Neutrophil (primary cell): ENCODE results near the gene LFNG.

Experiments
- H3K27ac ChIP-seq: fragments of 200-600 bp; sonication (generic); 2 replicates; pipeline ENCODE4 v1.5.1; 2016; ENCODE audit warnings: mild to moderate bottlenecking, moderate library complexity
- H3K27me3 ChIP-seq: fragments of 200-600 bp; sonication (generic); 2 replicates; pipeline ENCODE4 v1.6.0; 2016; ENCODE audit warnings: mild to moderate bottlenecking
- H3K36me3 ChIP-seq: fragments of 200-600 bp; sonication (generic); 2 replicates; pipeline ENCODE4 v1.5.1; 2017
- H3K4me1 ChIP-seq, 2 experiments: fragments of 200-600 bp in 1 of 2; sonication (generic) in 1 of 2; 1 replicate in 1 of 2; 2 replicates in 1 of 2; pipeline versions ENCODE4 v1.5.1 to v1.6.1; 2013 to 2016; ENCODE audit warnings: low read depth in 1 of 2, low read length in 1 of 2, mild to moderate bottlenecking in 1 of 2, moderate library complexity in 1 of 2; ENCODE audit not compliant: control insufficient read depth in 1 of 2, insufficient read depth in 1 of 2
- H3K4me3 ChIP-seq, 2 experiments: fragments of 200-600 bp in 1 of 2; sonication (generic) in 1 of 2; 1 replicate in 1 of 2; 2 replicates in 1 of 2; pipeline ENCODE4 v1.5.1; 2013 to 2016; ENCODE audit warnings: low read depth in 1 of 2, low read length in 1 of 2, mild to moderate bottlenecking in 1 of 2, moderate library complexity in 1 of 2
- H3K9me3 ChIP-seq: fragments of 200-600 bp; sonication (generic); 2 replicates; pipeline ENCODE4 v1.5.1; 2016
- TF ChIP-seq, protein P1 (sequence below): fragments of 200-600 bp; sonication (generic); IDR thresholded peaks from 2 replicates; pipeline ENCODE4 v1.5.1; 2016; ENCODE audit warnings: antibody characterized with exemption

LFNG gene

GRCh38 chr7:2493205-2494164, 26.1 kb upstream of the LFNG start:
- Histone ChIP-seq H3K4me1 (no peaks in the 10 kb centered on the region), H3K27ac (no peak overlapping the region), H3K9me3 (no peaks in the 10 kb centered on the region), H3K36me3 (no peaks in the 10 kb centered on the region), H3K4me3 (no peak overlapping the region), H3K27me3 (peaks cover 59% of the 10 kb centered on the region)
- TF ChIP-seq, protein P1, sequence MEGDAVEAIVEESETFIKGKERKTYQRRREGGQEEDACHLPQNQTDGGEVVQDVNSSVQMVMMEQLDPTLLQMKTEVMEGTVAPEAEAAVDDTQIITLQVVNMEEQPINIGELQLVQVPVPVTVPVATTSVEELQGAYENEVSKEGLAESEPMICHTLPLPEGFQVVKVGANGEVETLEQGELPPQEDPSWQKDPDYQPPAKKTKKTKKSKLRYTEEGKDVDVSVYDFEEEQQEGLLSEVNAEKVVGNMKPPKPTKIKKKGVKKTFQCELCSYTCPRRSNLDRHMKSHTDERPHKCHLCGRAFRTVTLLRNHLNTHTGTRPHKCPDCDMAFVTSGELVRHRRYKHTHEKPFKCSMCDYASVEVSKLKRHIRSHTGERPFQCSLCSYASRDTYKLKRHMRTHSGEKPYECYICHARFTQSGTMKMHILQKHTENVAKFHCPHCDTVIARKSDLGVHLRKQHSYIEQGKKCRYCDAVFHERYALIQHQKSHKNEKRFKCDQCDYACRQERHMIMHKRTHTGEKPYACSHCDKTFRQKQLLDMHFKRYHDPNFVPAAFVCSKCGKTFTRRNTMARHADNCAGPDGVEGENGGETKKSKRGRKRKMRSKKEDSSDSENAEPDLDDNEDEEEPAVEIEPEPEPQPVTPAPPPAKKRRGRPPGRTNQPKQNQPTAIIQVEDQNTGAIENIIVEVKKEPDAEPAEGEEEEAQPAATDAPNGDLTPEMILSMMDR, result no peak

DNA sequence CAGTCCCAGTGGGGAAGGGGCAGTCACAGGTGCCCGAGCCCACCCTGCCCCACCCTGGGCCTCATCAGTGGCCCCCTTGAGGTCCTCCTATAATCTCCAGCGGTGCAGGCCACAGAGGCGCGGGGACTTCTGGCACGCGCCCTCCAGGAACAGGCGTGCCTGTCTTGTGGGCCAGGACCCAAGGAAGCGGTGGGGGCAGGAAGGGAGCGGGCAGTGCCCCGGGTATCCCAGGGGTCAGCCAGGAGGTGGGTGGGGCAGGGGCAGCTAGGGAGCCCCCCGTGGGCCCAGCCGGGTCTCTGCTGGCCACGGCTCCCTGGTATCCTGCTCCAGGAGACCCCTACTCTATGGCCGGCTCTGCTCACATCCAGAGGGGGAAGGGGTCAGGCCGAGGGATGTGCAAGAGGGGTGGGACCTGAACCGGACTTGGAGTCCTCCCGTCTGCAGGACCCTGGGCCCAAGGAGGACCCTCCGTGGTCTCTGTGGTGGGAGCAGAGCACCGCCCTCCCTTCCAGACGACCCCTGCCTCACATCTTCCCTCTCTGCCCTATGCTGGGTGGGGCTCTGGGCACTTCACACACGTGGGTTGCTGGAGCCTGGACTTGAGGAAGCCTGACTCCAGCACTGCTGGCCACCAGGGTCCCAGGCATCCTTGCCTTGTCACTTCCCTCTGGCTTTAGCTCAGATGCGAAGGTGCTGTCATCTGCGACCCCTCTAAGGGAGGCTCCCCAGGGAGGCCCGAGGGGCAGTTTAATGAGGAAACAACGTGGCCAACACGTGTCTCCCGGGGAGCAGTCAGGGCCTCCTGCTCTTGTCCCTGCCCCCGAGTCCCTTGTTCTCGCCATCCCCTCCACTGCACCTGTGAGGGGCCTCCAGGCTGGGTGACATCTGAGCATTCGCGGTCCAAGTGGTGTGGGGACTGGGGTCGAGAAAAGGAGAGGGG, 25.1 kb upstream of the LFNG start:
- H3K27me3 ChIP-seq, result peaks cover 63% of the 10 kb centered on the region
- TF ChIP-seq, protein P1, result no peak
- no peaks in the 10 kb centered on the region for H3K4me1 ChIP-seq
- no peak overlapping the region for H3K4me3 ChIP-seq
- H3K27ac ChIP-seq, result no peak overlapping the region
- no peaks in the 10 kb centered on the region for H3K36me3 ChIP-seq
- no peaks in the 10 kb centered on the region for H3K9me3 ChIP-seq

- no peaks in the 10 kb centered on the region for H3K36me3 ChIP-seq
- H3K27ac ChIP-seq, result no peak overlapping the region
- peaks cover 58% of the 10 kb centered on the region for H3K27me3 ChIP-seq
- H3K4me3 ChIP-seq, result no peak overlapping the region
- TF ChIP-seq, protein P1, result no peak
- H3K4me1 ChIP-seq, result no peaks in the 10 kb centered on the region
- H3K9me3 ChIP-seq, result no peaks in the 10 kb centered on the region
Observed at GRCh38 chr7:2495418-2496299, 23.9 kb upstream of the LFNG start.

- Histone ChIP-seq H3K36me3 (no peaks in the 10 kb centered on the region), H3K27me3 (peaks cover 58% of the 10 kb centered on the region), H3K4me1 (no peaks in the 10 kb centered on the region), H3K4me3 (no peak overlapping the region), H3K9me3 (no peaks in the 10 kb centered on the region), H3K27ac (no peak overlapping the region)
- TF ChIP-seq, protein P1, result no peak
Observed at GRCh38 chr7:2496375-2496774, 23.2 kb upstream of the LFNG start.

- Histone ChIP-seq H3K27ac (no peak overlapping the region), H3K9me3 (no peaks in the 10 kb centered on the region), H3K36me3 (no peaks in the 10 kb centered on the region), H3K4me3 (no peak overlapping the region), H3K27me3 (peaks cover 58% of the 10 kb centered on the region), H3K4me1 (no peaks in the 10 kb centered on the region)
- TF ChIP-seq, protein P1, result no peak
Observed at GRCh38 chr7:2497065-2497464, 22.5 kb upstream of the LFNG start.
